ENCODE data around the gene ANAPC1.
"Not testable (repeated sequence)": the region's sequence is repeated elsewhere in the genome, so short reads cannot be mapped to it uniquely, and the experiment has no call there.

Gene ANAPC1

GRCh38 chr2:111790633-111791032 is 93.4 kb downstream of the ANAPC1 start:
- not testable (repeated sequence) for DNase-seq

DNA sequence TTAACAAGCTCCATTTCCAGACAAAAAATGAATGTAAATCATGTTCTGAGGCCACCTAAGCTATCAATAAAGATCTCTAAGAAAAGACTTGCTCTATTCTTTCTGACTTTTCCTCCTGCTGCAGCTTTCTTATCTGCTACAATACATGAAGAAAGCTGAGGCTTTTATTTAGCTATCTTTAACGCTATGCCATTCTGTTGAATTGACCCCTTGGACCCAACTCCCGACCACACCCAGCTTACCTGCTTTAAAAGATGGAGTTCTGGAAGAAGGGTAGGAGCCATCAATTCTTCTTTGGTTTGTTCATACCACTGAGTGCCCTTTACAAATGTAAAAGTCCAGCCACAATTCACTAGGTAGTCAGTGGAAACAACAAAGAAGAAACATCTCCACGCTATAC is 99.9 kb downstream of the ANAPC1 start:
- DNase-seq: not testable (repeated sequence)

- not testable (repeated sequence) for DNase-seq
These were observed 101.8 kb downstream of the ANAPC1 start for GRCh38 chr2:111782195-111782594.

GRCh38 chr2:111781443-111782094 is 102.4 kb downstream of the ANAPC1 start:
- not testable (repeated sequence) for DNase-seq

- DNase-seq: not testable (repeated sequence)
These were observed 106.8 kb downstream of the ANAPC1 start for GRCh38 chr2:111777155-111777554.

- DNase-seq: not testable (repeated sequence)
These were observed 107.7 kb downstream of the ANAPC1 start for GRCh38 chr2:111776296-111776695.

DNA sequence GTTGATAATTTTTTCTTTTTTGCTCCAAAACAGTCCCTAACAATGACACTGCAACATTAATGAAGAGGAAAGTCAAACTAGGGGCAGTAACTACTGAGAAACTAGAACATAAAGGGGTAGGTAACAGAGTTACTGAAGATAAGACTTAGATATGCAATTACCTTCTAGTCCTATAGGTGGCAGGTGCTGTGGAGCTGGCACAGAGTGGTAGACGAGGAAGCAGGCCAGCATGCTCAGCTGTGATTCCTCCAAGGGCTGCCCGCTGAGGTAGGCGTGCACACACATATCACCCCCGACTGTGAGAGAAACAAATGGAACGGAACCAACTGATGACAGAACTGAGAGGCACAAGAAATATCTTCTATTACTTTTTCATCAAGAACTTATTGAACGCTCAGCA is 111.8 kb downstream of the ANAPC1 start:
- not testable (repeated sequence) for DNase-seq

- not testable (repeated sequence) for DNase-seq
These were observed 112.9 kb downstream of the ANAPC1 start for GRCh38 chr2:111770916-111771658.

DNA sequence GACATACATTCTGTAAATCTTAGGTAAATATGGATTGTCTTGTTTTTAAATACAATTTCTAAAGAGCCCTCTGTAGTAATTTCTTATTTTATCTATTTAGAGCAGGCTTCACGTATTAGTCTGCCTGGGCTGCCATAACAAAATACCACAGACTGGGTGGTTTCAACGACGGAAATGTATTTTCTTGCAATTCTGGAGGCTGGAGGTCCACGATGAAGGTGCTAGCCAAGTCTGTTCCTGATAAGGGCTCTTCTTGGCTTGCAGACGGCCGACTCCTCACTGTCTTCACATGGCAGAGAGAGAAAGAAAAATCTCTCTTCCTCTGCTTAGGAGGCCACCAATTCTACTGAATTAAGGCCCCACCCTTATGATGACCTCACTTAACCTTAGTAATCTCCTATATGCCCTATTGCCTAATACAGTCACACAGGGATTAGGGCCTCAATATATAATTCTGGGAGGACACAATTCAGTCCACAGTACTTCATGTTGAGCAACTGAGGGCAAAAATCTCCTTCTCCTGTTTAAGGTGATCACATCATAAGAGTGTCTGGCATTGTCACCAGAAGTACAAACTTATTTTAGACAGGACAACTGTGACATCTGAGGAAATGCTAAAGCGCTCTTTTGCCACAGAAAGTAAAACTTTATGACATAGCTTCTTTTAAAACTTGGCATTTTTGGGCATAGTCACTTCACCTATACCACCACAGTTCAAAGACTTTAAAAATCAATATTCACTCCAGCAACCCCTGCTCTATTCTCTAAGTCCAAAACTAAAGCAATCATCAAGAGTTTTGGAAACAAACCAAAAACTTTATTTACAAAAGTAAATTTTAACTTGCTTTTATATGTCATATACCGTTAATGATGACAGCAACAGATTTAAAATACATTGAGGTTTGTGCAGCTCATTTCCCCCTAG is 115.5 kb downstream of the ANAPC1 start:
- DNase-seq: not testable (repeated sequence)

- not testable (repeated sequence) for DNase-seq
These were observed 116.9 kb downstream of the ANAPC1 start for GRCh38 chr2:111767087-111767486.

DNA sequence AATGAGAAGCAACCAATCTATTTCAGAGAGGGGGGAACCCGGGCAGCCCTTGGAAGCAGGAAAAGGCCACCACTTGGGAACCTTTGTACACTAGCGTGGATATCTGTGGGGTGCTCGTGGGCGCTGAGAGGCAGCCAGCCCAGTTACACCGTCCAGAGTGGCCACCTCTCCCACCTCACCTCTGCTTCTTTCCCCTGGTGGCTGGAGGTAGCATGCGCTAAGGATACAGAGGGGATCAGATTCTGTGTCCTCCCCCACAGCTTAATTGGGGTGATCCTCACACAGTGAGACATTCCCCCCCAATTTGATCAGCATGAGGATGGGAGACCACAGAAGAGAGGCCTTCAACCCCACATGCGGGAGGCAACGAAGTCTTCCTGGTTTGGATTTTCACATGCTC is 117.7 kb downstream of the ANAPC1 start:
- not testable (repeated sequence) for DNase-seq

DNA sequence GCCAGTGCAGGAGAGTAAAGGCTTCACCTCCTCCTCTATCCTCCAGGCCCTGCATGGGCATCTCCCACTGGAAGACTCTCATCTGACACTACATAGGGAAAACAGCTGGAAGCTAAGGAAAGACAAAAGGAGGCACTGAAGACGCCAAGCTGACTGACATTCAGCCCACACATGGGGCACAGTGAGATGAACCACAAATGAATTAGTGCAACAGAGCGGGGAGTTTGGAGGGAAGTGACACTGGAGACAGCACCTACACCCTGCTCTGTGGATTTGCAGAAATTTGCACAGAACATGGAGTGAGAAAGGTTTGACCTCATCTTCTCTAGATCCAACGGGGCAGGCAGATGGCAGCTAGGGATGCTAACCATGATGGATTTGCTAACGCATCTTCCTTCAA is 119.8 kb downstream of the ANAPC1 start:
- DNase-seq: not testable (repeated sequence)

DNA sequence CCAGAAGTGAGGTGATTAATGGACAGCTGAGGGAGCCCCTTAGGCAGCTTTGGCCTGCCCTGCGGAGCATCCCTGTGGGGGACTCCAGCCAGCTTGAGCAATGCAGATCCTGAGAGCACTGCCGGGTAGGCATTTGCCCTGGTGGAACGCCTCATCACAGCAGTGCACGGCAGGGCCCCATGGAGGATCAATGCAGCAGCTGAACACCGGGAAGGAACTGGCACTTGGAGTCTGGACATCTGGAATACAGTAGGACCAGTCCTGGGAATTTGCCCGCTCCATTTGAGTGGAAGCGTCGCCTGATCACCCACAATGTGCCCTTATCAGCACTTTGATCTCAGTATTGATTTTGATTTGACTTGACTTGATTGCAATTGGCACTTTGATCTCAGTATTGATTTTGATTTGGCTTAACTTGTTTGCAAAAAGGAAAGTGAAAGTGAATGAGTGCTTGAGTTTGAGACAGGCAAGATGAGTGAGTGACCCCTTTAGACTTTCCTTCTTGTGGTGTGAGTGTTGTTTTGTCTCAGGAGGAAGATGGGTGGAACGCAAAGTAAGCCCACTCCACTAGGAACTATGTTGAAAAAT is 123.2 kb downstream of the ANAPC1 start:
- DNase-seq: not testable (repeated sequence)

GRCh38 chr2:111752533-111752932 is 131.5 kb downstream of the ANAPC1 start:
- not testable (repeated sequence) for DNase-seq

- DNase-seq: not testable (repeated sequence)
These were observed 133.4 kb downstream of the ANAPC1 start for GRCh38 chr2:111750641-111751040.

DNA sequence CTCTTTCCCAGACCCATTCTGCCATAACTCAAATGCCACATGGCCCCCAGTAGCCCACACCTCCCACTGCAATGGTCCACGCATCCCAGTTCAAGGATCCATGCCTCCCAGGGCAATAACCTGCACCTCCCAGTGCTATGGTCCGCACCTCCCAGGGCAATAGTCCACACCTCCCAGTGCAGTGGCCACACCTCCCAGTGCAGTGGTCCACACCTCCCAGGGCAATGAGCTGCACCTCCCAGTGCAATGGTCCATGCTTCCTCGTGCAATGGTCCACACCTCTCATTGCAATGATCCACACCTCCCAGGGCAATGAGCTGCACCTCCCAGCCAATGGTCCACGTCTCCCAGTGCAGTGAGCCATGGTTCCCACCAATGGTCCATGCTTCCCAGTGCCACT is 135.6 kb downstream of the ANAPC1 start:
- DNase-seq: not testable (repeated sequence)

DNA sequence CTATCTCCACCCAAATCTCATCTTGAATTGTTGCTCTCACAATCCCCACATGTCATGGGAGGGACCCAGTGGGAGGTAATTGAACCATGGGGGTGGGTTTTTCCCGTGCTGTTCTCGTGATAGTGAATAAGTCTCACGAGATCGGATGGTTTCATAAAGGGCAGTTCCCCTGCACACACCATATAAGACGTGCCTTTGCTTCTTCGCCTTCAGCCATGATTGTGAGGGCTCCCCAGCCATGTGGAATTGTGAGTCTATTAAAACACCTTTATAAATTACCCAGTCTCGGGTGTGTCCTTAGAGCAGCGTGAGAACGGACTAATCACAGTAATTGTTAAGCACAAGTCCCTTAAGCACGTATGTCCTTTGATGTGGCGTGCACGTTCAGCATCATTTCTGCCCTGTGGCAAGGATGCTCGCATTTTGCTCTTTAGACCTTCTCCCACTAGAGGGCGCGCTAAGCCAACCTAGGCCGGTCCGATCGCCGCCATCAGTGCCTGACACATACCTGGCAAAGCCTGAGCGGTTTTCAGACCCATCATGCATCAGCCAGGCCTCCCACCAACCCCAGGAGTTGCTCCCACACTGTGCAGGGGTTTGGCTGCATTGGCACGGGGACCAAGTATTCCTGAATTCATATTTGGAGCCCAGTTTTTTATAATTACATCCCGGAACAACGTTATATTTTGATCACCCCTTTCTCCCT is 136.4 kb downstream of the ANAPC1 start:
- DNase-seq: not testable (repeated sequence)

GRCh38 chr2:111744751-111745150 is 139.2 kb downstream of the ANAPC1 start:
- not testable (repeated sequence) for DNase-seq

GRCh38 chr2:111741517-111741916 is 142.5 kb downstream of the ANAPC1 start:
- not testable (repeated sequence) for DNase-seq

DNA sequence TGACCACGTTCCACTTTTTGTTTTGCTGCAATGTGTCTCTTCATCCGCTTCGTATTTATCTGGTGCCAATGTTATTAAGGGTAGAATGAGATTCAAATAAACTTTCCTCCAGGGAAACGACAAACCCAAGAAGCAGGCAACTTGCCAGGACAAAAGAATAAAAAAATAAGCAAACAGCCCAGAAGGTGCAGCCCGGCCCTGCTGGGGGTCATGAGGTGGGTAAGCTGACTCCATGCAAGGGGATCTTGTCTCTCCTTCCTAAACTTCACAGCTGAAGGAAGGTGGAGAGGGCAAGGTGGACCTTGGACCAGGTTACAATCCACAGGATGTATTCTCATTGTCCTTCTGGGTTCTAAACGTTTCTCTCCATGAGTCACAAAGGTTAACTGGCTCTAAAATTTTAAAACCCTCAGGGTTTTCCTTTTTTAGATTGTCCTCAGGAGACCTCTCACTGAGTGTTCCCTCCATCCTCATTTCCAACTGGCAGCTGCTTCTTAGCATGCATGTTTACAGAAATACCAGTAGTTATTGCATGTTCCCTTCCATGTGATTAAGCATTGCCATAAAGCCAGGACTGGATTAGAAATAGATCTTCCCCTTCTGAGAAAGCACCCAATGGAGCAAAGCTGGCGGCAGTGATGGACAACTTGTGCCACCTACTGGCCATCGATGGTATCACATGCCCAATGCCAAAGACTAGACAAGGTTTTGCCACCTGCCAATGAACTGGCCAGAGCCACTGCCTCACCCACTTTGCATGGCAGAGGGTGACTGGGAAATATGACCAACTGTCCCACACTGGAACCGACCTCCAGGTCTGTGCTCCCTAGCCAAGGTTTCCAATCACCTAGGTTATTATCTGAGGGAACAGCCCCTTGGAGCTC is 147.9 kb downstream of the ANAPC1 start:
- peak; percentile 31 for DNase-seq

- not testable (repeated sequence) for DNase-seq
These were observed 148.6 kb downstream of the ANAPC1 start for GRCh38 chr2:111735420-111735819.
